Activated CD8-positive, alpha-beta memory T cell treated with anti-CD3 and anti-CD28 coated beads, Interleukin-2, amount 50 U/mL, for 48 hours (primary cell): ENCODE measurements around the gene TCEA2.

Source experiments
- DNase-seq: peaks from one replicate; pipeline ENCODE4 v3.0.0-alpha.2; 2020

The TCEA2 gene

GRCh38 chr20:64099086-64099786 is 36.2 kb downstream of the TCEA2 start:
- no peak for DNase-seq

- DNase-seq: no peak
Measured at GRCh38 chr20:64099880-64100565, 37.0 kb downstream of the TCEA2 start.

- DNase-seq: no peak
Measured at GRCh38 chr20:64100566-64100888, 37.5 kb downstream of the TCEA2 start.

- DNase-seq: no peak
Measured at GRCh38 chr20:64100946-64101688, 38.1 kb downstream of the TCEA2 start.

GRCh38 chr20:64101731-64102621 is 39.0 kb downstream of the TCEA2 start:
- DNase-seq: peak; percentile 96

- DNase-seq: no peak
Measured at GRCh38 chr20:64102647-64103354, 39.8 kb downstream of the TCEA2 start.

- no peak for DNase-seq
Measured at GRCh38 chr20:64103871-64104666, 41.1 kb downstream of the TCEA2 start.

- DNase-seq: no peak
Measured at GRCh38 chr20:64104667-64105451, 41.9 kb downstream of the TCEA2 start.

GRCh38 chr20:64105846-64106434 is 42.9 kb downstream of the TCEA2 start:
- DNase-seq: no peak

- DNase-seq: no peak
Measured at GRCh38 chr20:64106435-64106961, 43.5 kb downstream of the TCEA2 start.

- DNase-seq: peak; percentile 59
Measured at GRCh38 chr20:64106981-64107735, 44.2 kb downstream of the TCEA2 start, which contains the start of gene NPBWR2. NPBWR2 (minus strand) TSS chr20:64107565; CDS start chr20:64106831, 734 bp downstream.

GRCh38 chr20:64107736-64108457 is 44.9 kb downstream of the TCEA2 start:
- peak; percentile 43 for DNase-seq

GRCh38 chr20:64108731-64109681 is 46.0 kb downstream of the TCEA2 start:
- no peak for DNase-seq

- no peak for DNase-seq
Measured at GRCh38 chr20:64109831-64110391, 46.9 kb downstream of the TCEA2 start.

GRCh38 chr20:64110411-64111068 is 47.5 kb downstream of the TCEA2 start:
- DNase-seq: peak; percentile 47
